GM12878 (cell line): Measurements from ENCODE around the gene ONECUT2.

Experiments used
- CTCF ChIP-seq, 3 experiments: IDR thresholded peaks in 2 of 3; conservative IDR thresholded peaks in 1 of 3; 2 replicates each; pipeline ENCODE4 v1.5.1; 2011; ENCODE audit warnings: low read depth in 3 of 3, low read length in 3 of 3, mild to moderate bottlenecking in 3 of 3, control low read depth in 2 of 3, moderate library complexity in 2 of 3, inconsistent platforms in 1 of 3, mixed read lengths in 1 of 3; ENCODE audit not compliant: control insufficient read depth in 2 of 3, insufficient read depth in 1 of 3; ENCODE audit errors: extremely low read depth in 1 of 3
- EED ChIP-seq: sonication (generic); IDR thresholded peaks from 2 replicates; pipeline ENCODE4 v1.6.1; 2016; ENCODE audit warnings: antibody characterized with exemption, low read depth
- POLR2A ChIP-seq: IDR thresholded peaks from 2 replicates; pipeline ENCODE4 v1.6.1; 2011; ENCODE audit warnings: low read depth, mild to moderate bottlenecking, low read length
- SREBF2 ChIP-seq: IDR thresholded peaks from 2 replicates; pipeline ENCODE4 v1.6.1; 2012; ENCODE audit warnings: mild to moderate bottlenecking, low read length

- TF ChIP-seq CTCF (IDR thresholded peaks at IDR 0.05 in 2 of 3, conservative IDR thresholded peaks at IDR 0.05 in 1 of 3; ENCODE audit: control insufficient read depth in 2 of 3, extremely low read depth in 1 of 3, insufficient read depth in 1 of 3, low read depth in 3 of 3, low read length in 3 of 3) (no peak), EED (no peak), POLR2A (no peak), SREBF2 (no peak)
Observed at GRCh38 chr18:57410749-57411148, 24.4 kb upstream of the ONECUT2 start.
